Astrocyte of the spinal cord (primary cell): Measurements from ENCODE around the gene PTPRD.
"Not testable (repeated sequence)": the region's sequence is repeated elsewhere in the genome, so short reads cannot be mapped to it uniquely, and the experiment has no call there.

Source experiments
- DNase-seq: peaks from one replicate; pipeline ENCODE4 v3.0.0; 2011; ENCODE audit warnings: low read depth, low spot score
- H3K4me3 ChIP-seq: 2 replicates; pipeline ENCODE4 v1.5.1; 2011; ENCODE audit warnings: low read depth, mild to moderate bottlenecking, low read length, moderate library complexity
- in situ Hi-C: cut with HindIII; loops from 2 replicates; pipeline ENCODE4 v1.10.0; 2017; ENCODE audit warnings: low sequenced_read_pairs
- TF ChIP-seq, protein P1 (sequence below): IDR thresholded peaks from 2 replicates; pipeline ENCODE4 v1.5.1; 2012; ENCODE audit warnings: low read depth, mild to moderate bottlenecking, low read length, inconsistent platforms

Gene PTPRD

DNA sequence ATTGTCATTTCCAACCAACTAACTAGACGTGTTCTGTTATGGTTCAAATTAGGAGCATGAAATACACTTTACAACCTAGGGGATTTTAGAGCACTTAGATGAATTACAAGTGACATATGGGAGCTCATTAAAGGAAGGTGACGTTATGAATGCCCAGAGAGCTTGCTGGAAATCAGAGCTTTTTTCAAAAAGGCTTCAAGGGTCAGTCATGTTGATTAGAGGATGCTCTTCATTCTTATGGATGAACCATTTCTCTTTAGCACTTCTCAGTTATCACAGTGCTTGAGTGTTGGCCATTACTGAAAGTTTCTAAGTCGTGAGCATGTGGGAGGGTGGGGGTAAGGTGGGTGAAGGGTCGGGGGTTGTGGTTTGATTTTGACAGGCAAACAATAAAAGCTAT is 1567.7 kb downstream of the PTPRD start:
- H3K4me3 ChIP-seq = no peak overlapping the region
- no peak for DNase-seq
- in situ Hi-C loops = no loop called here
- TF ChIP-seq, protein P1, sequence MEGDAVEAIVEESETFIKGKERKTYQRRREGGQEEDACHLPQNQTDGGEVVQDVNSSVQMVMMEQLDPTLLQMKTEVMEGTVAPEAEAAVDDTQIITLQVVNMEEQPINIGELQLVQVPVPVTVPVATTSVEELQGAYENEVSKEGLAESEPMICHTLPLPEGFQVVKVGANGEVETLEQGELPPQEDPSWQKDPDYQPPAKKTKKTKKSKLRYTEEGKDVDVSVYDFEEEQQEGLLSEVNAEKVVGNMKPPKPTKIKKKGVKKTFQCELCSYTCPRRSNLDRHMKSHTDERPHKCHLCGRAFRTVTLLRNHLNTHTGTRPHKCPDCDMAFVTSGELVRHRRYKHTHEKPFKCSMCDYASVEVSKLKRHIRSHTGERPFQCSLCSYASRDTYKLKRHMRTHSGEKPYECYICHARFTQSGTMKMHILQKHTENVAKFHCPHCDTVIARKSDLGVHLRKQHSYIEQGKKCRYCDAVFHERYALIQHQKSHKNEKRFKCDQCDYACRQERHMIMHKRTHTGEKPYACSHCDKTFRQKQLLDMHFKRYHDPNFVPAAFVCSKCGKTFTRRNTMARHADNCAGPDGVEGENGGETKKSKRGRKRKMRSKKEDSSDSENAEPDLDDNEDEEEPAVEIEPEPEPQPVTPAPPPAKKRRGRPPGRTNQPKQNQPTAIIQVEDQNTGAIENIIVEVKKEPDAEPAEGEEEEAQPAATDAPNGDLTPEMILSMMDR = no peak

DNA sequence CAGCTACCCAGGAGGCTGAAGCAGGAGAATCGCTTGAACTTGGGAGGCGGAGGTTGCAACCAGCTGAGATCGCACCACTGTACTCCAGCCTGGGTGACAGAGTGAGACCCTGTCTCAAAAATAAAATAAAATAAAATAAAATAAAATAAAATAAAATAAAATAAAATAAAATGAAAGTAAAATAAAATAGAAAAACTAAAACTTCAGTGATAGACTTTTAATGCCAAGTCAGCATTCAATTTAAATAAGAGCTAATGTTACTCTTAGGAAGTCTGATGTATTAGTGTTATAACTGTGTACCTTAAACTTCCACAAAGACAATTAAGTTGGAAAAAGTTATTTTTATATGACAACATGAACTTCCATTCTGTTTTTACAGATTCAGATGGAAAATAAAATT is 1569.0 kb downstream of the PTPRD start:
- H3K4me3 ChIP-seq, in situ Hi-C loops, DNase-seq: not testable (repeated sequence)

DNA sequence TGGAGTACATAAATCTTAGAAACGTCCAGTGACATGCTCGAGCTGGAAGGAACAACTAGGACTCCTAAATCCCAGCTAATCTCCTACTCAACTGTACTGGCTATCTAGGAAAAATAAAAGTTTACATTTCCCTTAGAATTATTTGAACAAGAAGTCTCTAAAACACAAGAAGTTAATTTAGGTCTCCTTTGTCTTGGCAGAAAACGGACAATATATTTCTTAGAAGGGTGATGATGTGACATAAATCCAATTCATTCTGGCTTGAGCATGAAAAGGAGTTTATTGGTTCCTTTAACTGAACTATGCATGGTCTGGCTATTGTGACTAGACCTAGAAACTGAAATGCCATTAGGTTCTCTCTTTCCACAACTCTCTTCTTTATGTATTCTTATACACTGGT is 1571.0 kb downstream of the PTPRD start:
- in situ Hi-C loops = no loop called here
- TF ChIP-seq, protein P1 = no peak
- H3K4me3 ChIP-seq = no peak overlapping the region
- no peak for DNase-seq

DNA sequence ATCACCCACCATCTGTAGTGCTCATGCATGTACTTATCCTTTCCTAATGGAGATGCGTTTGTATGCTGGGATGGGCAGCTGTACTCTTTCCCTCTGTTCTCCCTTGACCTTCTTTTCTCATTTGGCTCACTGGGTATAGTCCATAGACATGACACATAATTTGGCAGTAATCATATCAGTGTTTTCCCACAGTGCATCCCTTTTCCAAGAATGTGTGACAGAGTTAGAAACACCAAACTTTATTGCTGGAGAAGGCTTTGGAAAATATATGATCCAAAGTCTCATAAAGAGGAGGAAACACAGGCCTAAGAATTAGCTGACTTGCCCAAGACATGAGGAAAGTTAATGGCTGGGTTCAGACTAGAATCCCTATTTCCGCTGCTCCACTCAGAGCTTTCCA is 1579.8 kb downstream of the PTPRD start:
- TF ChIP-seq, protein P1 = no peak
- DNase-seq = no peak
- no peak overlapping the region for H3K4me3 ChIP-seq
- in situ Hi-C loops = no loop called here

DNA sequence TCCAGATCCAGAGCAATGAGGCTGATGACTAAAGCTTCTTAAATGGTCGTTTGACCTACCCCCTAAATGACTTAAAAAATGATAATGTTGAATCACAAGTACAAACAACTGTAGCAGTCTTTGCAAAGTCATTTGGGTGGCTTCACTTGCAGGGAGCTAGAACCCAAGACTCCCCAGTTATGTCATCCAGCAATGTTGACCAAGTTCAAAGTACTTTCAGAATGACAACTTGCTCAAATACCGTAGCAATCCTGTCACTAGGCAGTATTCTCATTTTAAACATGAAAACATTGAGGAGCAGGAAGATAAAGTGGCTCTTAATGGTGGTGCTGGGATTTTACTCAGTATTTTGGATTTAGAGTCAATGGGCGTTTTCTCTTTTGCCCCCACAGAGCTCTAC is 1596.2 kb downstream of the PTPRD start:
- no peak for DNase-seq
- H3K4me3 ChIP-seq = no peak overlapping the region
- TF ChIP-seq, protein P1 = no peak
- in situ Hi-C loops = no loop called here

DNA sequence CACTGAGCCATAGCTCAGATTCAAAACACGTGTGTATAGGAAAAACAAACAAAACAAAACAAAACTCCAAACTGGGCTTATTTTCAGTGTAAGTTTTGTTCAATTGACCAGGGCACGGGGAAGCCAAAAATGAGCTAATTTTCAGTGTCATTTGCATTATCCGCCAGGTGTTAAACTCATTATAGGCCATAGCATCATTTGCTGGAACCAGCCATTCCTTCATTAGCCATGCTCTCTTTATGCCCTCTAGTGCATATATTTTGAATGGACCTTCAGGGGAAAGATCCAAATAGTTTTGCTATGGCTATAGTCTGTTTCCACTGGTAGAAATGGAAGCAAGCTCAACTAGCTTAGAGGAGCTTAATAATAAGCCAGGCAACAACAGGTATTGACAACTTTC is 1608.0 kb downstream of the PTPRD start:
- in situ Hi-C loops = no loop called here
- TF ChIP-seq, protein P1 = no peak
- no peak for DNase-seq

DNA sequence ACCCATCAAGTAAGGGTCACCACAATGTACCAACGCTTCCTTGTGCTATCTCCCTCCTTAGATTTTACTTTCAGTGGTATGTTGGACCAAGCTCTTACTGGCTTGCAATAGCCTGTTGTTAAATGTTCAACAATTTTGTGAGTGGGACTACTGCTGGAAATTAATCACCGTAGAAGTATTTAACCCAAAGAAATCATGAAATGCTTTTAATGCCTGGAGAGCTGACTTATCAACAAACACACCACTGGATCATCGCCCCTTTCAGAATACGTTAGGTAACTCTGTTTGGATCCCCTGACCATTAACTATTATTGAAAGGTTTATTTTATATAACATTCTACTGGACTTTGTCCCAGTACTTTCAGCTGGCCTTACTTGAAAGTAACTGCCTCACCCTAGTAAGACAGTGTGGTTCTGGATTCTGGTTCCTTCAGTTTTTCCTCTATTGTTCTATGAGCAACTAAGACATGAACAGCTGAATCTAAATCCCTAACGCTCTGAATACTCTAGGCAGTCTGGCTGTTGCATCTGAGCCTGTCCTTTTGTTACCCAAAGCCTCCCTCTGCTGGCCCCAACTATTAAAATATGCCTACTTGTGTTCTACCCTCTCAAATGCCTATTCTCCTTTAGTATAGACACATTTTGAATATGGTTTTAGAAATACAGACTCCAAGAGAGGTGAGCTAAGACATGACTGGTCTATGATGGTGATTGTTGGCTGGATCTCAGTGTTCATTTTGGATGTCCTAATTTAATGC is 1609.8 kb downstream of the PTPRD start:
- in situ Hi-C loops = no loop called here
- DNase-seq = peak; percentile 34
- no peak overlapping the region for H3K4me3 ChIP-seq
- TF ChIP-seq, protein P1 = peak; percentile 7

More for the DNA sequence above, 1608.0 kb downstream of the PTPRD start:
- no peak overlapping the region for H3K4me3 ChIP-seq
